HepG2 (cell line): Measurements from ENCODE around the gene FAM83D. TPM values are rescaled to one million over a fixed set of nuclear protein-coding genes. Genes with fewer than 3 reads are reported as not detected.

Source experiments
- ATF1 ChIP-seq: IDR thresholded peaks from 2 replicates; pipeline ENCODE4 v1.6.1; 2016; ENCODE audit warnings: mild to moderate bottlenecking, control low read depth
- BRF2 ChIP-seq: sonication (generic); formaldehyde crosslinking; IDR thresholded peaks from 2 replicates; pipeline ENCODE4 v1.8.1; 2022; ENCODE audit warnings: mild to moderate bottlenecking, missing genetic modification reagents
- CAMTA2 ChIP-seq: sonication (generic); formaldehyde crosslinking; IDR thresholded peaks from 2 replicates; pipeline ENCODE4 v1.4.0; 2020; ENCODE audit warnings: mild to moderate bottlenecking, missing genetic modification reagents, borderline replicate concordance
- ELF4 ChIP-seq: sonication (generic); formaldehyde crosslinking; IDR thresholded peaks from 2 replicates; pipeline ENCODE4 v1.5.0; 2020; ENCODE audit warnings: missing genetic modification reagents, mild to moderate bottlenecking, moderate library complexity, borderline replicate concordance
- EZH2 ChIP-seq: conservative IDR thresholded peaks from 2 replicates; pipeline ENCODE4 v1.6.1; 2012; ENCODE audit warnings: mild to moderate bottlenecking, low read depth, low read length, moderate library complexity
- HNRNPUL1 ChIP-seq: fragments of 200-400 bp; formaldehyde crosslinking; IDR thresholded peaks from 2 replicates; pipeline ENCODE4 v1.6.1; 2017; ENCODE audit warnings: low read depth, mild to moderate bottlenecking, low read length, moderate library complexity
- JARID2 ChIP-seq: sonication (generic); formaldehyde crosslinking; IDR thresholded peaks from 2 replicates; pipeline ENCODE4 v1.8.1; 2023; ENCODE audit warnings: missing genetic modification reagents, inconsistent platforms; ENCODE audit not compliant: insufficient replicate concordance
- KDM3A ChIP-seq: IDR thresholded peaks from 2 replicates; pipeline ENCODE4 v1.6.1; 2018; ENCODE audit warnings: low read depth, missing compliant biosample characterization
- NFE2L2 ChIP-seq: fragments of 150-350 bp; IDR thresholded peaks from 2 replicates; pipeline ENCODE4 v1.6.1; 2014; ENCODE audit warnings: low read length
- NFYB ChIP-seq: sonication (generic); formaldehyde crosslinking; IDR thresholded peaks from 2 replicates; pipeline ENCODE4 v1.4.0; 2020; ENCODE audit warnings: missing genetic modification reagents
- SUZ12 ChIP-seq: fragments of 150-350 bp; IDR thresholded peaks from 2 replicates; pipeline ENCODE4 v1.6.1; 2014; ENCODE audit warnings: low read depth, low read length
- TBL1XR1 ChIP-seq: fragments of 150-350 bp; IDR thresholded peaks from 2 replicates; pipeline ENCODE4 v1.6.1; 2014; ENCODE audit warnings: borderline replicate concordance, low read length; ENCODE audit not compliant: partially characterized antibody
- TCF12 ChIP-seq, 2 experiments: fragments of 450-650 bp in 1 of 2; sonication (generic) in 1 of 2; formaldehyde crosslinking in 1 of 2; IDR thresholded peaks; 2 replicates each; pipeline versions ENCODE4 v1.6.1 to v1.8.0; 2017 to 2022; ENCODE audit warnings: antibody characterized with exemption in 1 of 2, mild to moderate bottlenecking in 1 of 2, missing genetic modification reagents in 1 of 2, moderate library complexity in 1 of 2
- XRCC5 ChIP-seq: fragments of 200-400 bp; formaldehyde crosslinking; optimal IDR thresholded peaks from 2 replicates; pipeline ENCODE3; 2017; ENCODE audit warnings: mild to moderate bottlenecking, low read length
- ZBTB7A ChIP-seq: sonication (generic); formaldehyde crosslinking; IDR thresholded peaks from 2 replicates; pipeline ENCODE4 v1.8.0; 2022; ENCODE audit warnings: mild to moderate bottlenecking, missing genetic modification reagents
- ZC3H13 ChIP-seq: sonication (generic); formaldehyde crosslinking; IDR thresholded peaks from 2 replicates; pipeline ENCODE4 v1.8.1; 2023; ENCODE audit warnings: mild to moderate bottlenecking, missing genetic modification reagents, moderate library complexity
- ZNF335 ChIP-seq: sonication (generic); formaldehyde crosslinking; IDR thresholded peaks from 2 replicates; pipeline ENCODE4 v1.4.0; 2020; ENCODE audit warnings: missing genetic modification reagents
- ZNF382 ChIP-seq: sonication (generic); formaldehyde crosslinking; IDR thresholded peaks from 2 replicates; pipeline ENCODE4 v1.5.0; 2020; ENCODE audit warnings: missing genetic modification reagents, mild to moderate bottlenecking, borderline replicate concordance
- ZNF672 ChIP-seq: sonication (generic); formaldehyde crosslinking; IDR thresholded peaks from 2 replicates; pipeline ENCODE4 v1.8.1; 2022; ENCODE audit warnings: missing genetic modification reagents
- polyA plus RNA-seq, 8 experiments: library from polyadenylated mRNA; depleted of rRNA in 3 of 8; stranded (reverse) in 7 of 8; unstranded in 1 of 8; fragments of >200 nt; fragmentation: Illumina TruSeq in 4 of 8; extraction: Trizol in 4 of 8; gene quantifications; 2 replicates each; pipeline versions ENCODE4 v1.2.1 to v1.2.3, GENCODE V29; 2011 to 2016; ENCODE audit warnings: low read depth in 4 of 8, missing spikeins in 1 of 8, mixed read lengths in 1 of 8; ENCODE audit not compliant: insufficient read depth in 1 of 8
- total RNA-seq, 5 experiments: library from RNA; depleted of rRNA; stranded (reverse); fragments of >200 nt; fragmentation: Illumina TruSeq; extraction: Trizol; gene quantifications; 2 replicates each; pipeline ENCODE4 v1.2.3, GENCODE V29; 2016; ENCODE audit warnings: low read depth in 1 of 5
- TF ChIP-seq, protein P1 (sequence below): sonication (generic); formaldehyde crosslinking; IDR thresholded peaks from 2 replicates; pipeline ENCODE4 v1.9.0; 2022; ENCODE audit warnings: low read depth, missing genetic modification reagents
- TF ChIP-seq, protein P2 (sequence below): sonication (generic); formaldehyde crosslinking; IDR thresholded peaks from 2 replicates; pipeline ENCODE4 v1.5.1; 2020; ENCODE audit warnings: missing genetic modification reagents, mild to moderate bottlenecking, borderline replicate concordance
- TF ChIP-seq, protein P3 (sequence below): sonication (generic); formaldehyde crosslinking; IDR thresholded peaks from 2 replicates; pipeline ENCODE4 v1.4.0; 2020; ENCODE audit warnings: missing genetic modification reagents

FAM83D gene
- total and polyA plus RNA-seq, 2 of the 13 experiments (the other 11 are each of a cell fraction or from before 2014, with no cell fraction given), result 51.4 to 64.0 TPM

DNA sequence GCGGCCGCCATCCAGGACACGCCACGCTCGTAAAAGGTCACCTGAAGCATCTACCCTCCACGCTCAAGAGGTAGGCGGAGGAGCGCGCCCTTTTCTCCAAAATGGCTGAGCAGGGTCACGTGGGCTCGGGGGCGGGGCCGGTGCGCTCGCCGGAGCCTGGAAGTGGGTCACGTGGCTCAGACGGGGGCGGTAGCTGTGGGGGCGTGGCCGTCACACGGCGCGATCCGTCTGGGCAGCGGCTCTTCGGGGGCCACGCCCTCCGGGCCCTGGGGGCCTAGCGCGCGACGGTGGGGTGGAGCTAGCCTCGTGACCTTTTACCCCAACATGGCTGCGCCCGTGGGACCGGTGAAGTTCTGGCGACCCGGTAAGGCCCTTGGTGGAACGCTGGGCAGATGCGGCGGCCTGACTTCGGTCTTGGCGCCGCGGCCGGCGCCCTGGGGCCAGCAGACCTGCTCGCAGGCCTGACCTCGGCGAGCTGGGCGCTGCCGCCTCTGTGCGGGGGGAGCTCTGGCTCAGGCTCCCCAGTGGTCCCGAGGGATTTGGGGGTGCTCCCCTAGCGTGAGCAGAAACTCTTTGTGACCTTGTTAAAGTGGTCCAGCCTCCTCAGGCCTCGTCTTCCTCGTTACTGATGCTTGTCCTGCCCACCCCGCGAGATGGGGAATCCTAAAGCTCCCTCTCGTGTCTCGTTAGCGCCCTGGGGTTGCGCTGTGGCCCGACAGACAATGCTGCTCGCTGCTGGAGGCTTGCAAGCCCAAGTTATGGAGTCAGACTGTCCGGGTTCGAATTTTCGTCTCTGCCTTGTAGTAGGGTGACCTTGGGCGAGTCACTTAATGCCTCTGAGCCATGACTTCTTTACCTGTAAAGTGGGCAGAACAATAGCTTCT is 36.1 kb downstream of the FAM83D start, which contains the start of gene DHX35 (continued):
- TF ChIP-seq, protein P1, sequence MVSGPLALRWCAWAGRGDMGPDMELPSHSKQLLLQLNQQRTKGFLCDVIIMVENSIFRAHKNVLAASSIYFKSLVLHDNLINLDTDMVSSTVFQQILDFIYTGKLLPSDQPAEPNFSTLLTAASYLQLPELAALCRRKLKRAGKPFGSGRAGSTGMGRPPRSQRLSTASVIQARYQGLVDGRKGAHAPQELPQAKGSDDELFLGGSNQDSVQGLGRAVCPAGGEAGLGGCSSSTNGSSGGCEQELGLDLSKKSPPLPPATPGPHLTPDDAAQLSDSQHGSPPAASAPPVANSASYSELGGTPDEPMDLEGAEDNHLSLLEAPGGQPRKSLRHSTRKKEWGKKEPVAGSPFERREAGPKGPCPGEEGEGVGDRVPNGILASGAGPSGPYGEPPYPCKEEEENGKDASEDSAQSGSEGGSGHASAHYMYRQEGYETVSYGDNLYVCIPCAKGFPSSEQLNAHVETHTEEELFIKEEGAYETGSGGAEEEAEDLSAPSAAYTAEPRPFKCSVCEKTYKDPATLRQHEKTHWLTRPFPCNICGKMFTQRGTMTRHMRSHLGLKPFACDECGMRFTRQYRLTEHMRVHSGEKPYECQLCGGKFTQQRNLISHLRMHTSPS (CRISPR knock-in tag), result no peak
- TF ChIP-seq NFE2L2, result no peak
- TF ChIP-seq TBL1XR1, result peak; percentile 74
- TF ChIP-seq TCF12 (IDR thresholded peaks at IDR 0.05), result no peak
- TF ChIP-seq TCF12 (CRISPR knock-in tag; IDR thresholded peaks at IDR 0.05), result peak; percentile 76; the same call in 1 of the 2 replicates
- TF ChIP-seq NFYB (CRISPR knock-in tag), result peak; percentile 86
- TF ChIP-seq ELF4 (CRISPR knock-in tag), result peak; percentile 74; the same call in 1 of the 2 replicates
- TF ChIP-seq JARID2 (CRISPR knock-in tag), result no peak
- TF ChIP-seq EZH2, result no peak
- TF ChIP-seq HNRNPUL1, result peak; percentile 83
- TF ChIP-seq BRF2, result peak; percentile 98; the same call in 1 of the 2 replicates
- TF ChIP-seq ZNF335, result peak; percentile 94
- TF ChIP-seq SUZ12, result no peak
- peak; percentile 99 for TF ChIP-seq CAMTA2 (CRISPR knock-in tag)
- peak; percentile 98 for TF ChIP-seq KDM3A (CRISPR knock-in tag)
- TF ChIP-seq ATF1 (CRISPR knock-in tag), result no peak
- no peak for TF ChIP-seq ZC3H13 (CRISPR knock-in tag)
- TF ChIP-seq ZBTB7A (CRISPR knock-in tag), result peak; percentile 76
- TF ChIP-seq, protein P2, sequence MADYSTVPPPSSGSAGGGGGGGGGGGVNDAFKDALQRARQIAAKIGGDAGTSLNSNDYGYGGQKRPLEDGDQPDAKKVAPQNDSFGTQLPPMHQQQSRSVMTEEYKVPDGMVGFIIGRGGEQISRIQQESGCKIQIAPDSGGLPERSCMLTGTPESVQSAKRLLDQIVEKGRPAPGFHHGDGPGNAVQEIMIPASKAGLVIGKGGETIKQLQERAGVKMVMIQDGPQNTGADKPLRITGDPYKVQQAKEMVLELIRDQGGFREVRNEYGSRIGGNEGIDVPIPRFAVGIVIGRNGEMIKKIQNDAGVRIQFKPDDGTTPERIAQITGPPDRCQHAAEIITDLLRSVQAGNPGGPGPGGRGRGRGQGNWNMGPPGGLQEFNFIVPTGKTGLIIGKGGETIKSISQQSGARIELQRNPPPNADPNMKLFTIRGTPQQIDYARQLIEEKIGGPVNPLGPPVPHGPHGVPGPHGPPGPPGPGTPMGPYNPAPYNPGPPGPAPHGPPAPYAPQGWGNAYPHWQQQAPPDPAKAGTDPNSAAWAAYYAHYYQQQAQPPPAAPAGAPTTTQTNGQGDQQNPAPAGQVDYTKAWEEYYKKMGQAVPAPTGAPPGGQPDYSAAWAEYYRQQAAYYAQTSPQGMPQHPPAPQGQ (CRISPR knock-in tag), result peak; percentile 86; the same call in 1 of the 2 replicates
- TF ChIP-seq ZNF672 (CRISPR knock-in tag), result no peak
- TF ChIP-seq ZNF382 (CRISPR knock-in tag), result no peak
- TF ChIP-seq, protein P3, sequence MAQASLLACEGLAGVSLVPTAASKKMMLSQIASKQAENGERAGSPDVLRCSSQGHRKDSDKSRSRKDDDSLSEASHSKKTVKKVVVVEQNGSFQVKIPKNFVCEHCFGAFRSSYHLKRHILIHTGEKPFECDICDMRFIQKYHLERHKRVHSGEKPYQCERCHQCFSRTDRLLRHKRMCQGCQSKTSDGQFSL (CRISPR knock-in tag), result no peak; the same call in none of the 2 replicates
- TF ChIP-seq XRCC5, result peak; percentile 89
